Heart right ventricle (tissue), 16 donors: ENCODE results near the gene TRIM43. TPM values are rescaled to one million over a fixed set of nuclear protein-coding genes. Genes with fewer than 3 reads are reported as not detected.
"Not testable (repeated sequence)": the region's sequence is repeated elsewhere in the genome, so short reads cannot be mapped to it uniquely, and the experiment has no call there.

ENCODE experiments used
- ATAC-seq, 8 donors: fragments of 200-7000 bp; cut with Tn5 transposase; one replicate each; pipeline ENCODE4 v1.9.1; 2020; ENCODE audit warnings: mild to moderate bottlenecking in 8 of 8, moderate library complexity in 8 of 8, moderate number of reproducible peaks in 1 of 8
- DNase-seq, 2 donors: peaks; one replicate each; pipeline ENCODE4 v3.0.0-alpha.2; 2020
- H3K27ac ChIP-seq, 10 donors: fragments of 200-600 bp; sonication (generic) in 2 of 10; one replicate each; pipeline versions ENCODE4 v1.5.0 to v1.8.0; 2020 to 2022; ENCODE audit warnings: mild to moderate bottlenecking in 3 of 10
- H3K27me3 ChIP-seq, 7 donors: fragments of 200-600 bp; one replicate each; pipeline ENCODE4 v1.8.0; 2021 to 2022; ENCODE audit warnings: mild to moderate bottlenecking in 2 of 7
- H3K36me3 ChIP-seq, 9 donors: fragments of 200-600 bp; sonication (generic) in 1 of 9; one replicate each; pipeline versions ENCODE4 v1.5.0 to v1.8.0; 2020 to 2022; ENCODE audit warnings: mild to moderate bottlenecking in 2 of 9
- H3K4me1 ChIP-seq, 9 donors: fragments of 200-600 bp; sonication (generic) in 1 of 9; one replicate each; pipeline versions ENCODE4 v1.5.0 to v1.8.0; 2020 to 2022; ENCODE audit warnings: mild to moderate bottlenecking in 4 of 9
- H3K4me3 ChIP-seq, 10 donors: fragments of 200-600 bp; sonication (generic) in 2 of 10; one replicate each; pipeline versions ENCODE4 v1.5.0 to v1.8.0; 2020 to 2022; ENCODE audit warnings: mild to moderate bottlenecking in 7 of 10, moderate library complexity in 2 of 10
- H3K9me3 ChIP-seq, 11 donors: fragments of 200-600 bp in 10 of 11; sonication (generic) in 2 of 11; one replicate each; pipeline versions ENCODE4 v1.5.0 to v1.8.0; 2013 to 2022; ENCODE audit warnings: mild to moderate bottlenecking in 2 of 11, control low read depth in 1 of 11, moderate library complexity in 1 of 11
- WGBS, 2 donors: extraction: QIAGEN DNeasy Blood & Tissue Kit; methylation state at CpG; one replicate each; pipeline ENCODE4 v1.1.7; 2013; ENCODE audit warnings: inconsistent platforms in 1 of 2; 5-methylcytosine and 5-hydroxymethylcytosine counted together
- intact Hi-C, 10 donors: fragments of 100-400 bp; cut with DNase I; formaldehyde crosslinking; loops; one replicate each; pipeline versions ENCODE4 v1.11.1 to v1.14.2; 2022
- polyA plus RNA-seq, 2 donors: library from polyadenylated mRNA; stranded (reverse); fragments of 200-250 nt; gene quantifications; one replicate each; pipeline ENCODE4 v1.2.3, GENCODE V29; 2013
- total RNA-seq, 10 donors: library from RNA; stranded (reverse); fragmentation: NEBNext Ultra II Directional in 3 of 10; extraction: Animal tissue kit (Norgen Biotek cat#: 25700) in 3 of 10; gene quantifications; one replicate each; pipeline versions ENCODE4 v1.2.1 to v1.2.4, GENCODE V29; 2021 to 2023
- donor health status: Arrhythmogenic right ventricular cardiomyopathy.
- donor health status: ischemic (EF 13 %, LVEDD 7.1; RV severe dilation, severe dysfunction).
- donor health status: healthy with polysubstance abuse.
- donor health status: DM: no; HTN: yes; CAD: no.
- donor health status: DM: no; HTN: no; CAD: no.
- donor health status: ischemic (EF 25% LVEDD 6.9; RV normal size, moderate dysfunction).
- donor health status: ischemic (EF 25% LVEDD 5.7; RV mildly dilated, moderate dysfunction).
- donor health status: healthy.
- donor health status: DM: yes; HTN: yes; CAD: no.
- donor health status: Ischemic cardiomyopathy.
- donor health status: ischemic (EF 35%, LVEDD 5.7; RV mildly dilated, moderate dysfunction).
- donor health status: nonischemic (EF 11% LVEDD 7.7; RV severe dilation, severe dysfunction).
- donor health status: DM: yes; HTN: yes; CAD: no.
- donor health status: PGD.
- donor health status: ischemic (EF 29% LVEDD 5.4; RV normal size, mild dysfunction).
- donor health status: nonischemic (EF 23%, LVEDD 6.1; RV moderate dilation, normal function).

The TRIM43 gene
- total and polyA plus RNA-seq, 12 donors, result not detected

GRCh38 chr2:95645312-95645711 is 53.5 kb downstream of the TRIM43 start:
- H3K4me1 ChIP-seq, H3K36me3 ChIP-seq, H3K27ac ChIP-seq, intact Hi-C loops, H3K27me3 ChIP-seq, H3K9me3 ChIP-seq, DNase-seq, H3K4me3 ChIP-seq, ATAC-seq: not testable (repeated sequence)
- no CpG with 5 or more reads among the region's 2 CpGs for WGBS, 2 donors

- H3K36me3 ChIP-seq, H3K27me3 ChIP-seq, intact Hi-C loops, H3K9me3 ChIP-seq, DNase-seq, H3K4me1 ChIP-seq, H3K4me3 ChIP-seq, H3K27ac ChIP-seq: not testable (repeated sequence)
- no CpG with 5 or more reads among the region's 8 CpGs for WGBS, 2 donors
- peak in 7 of 8 donors; percentile 48 to 78 (median 63) for ATAC-seq
Measured at GRCh38 chr2:95646274-95646994, 54.6 kb downstream of the TRIM43 start.

GRCh38 chr2:95648894-95649544 is 57.2 kb downstream of the TRIM43 start:
- DNase-seq, H3K36me3 ChIP-seq, intact Hi-C loops, H3K4me1 ChIP-seq, H3K9me3 ChIP-seq, H3K4me3 ChIP-seq, H3K27me3 ChIP-seq, H3K27ac ChIP-seq: not testable (repeated sequence)
- ATAC-seq, result peak in 1 of 8 donors; percentile 19
- 37 to 40% methylated on average over 13 to 14 of the region's 29 CpGs for WGBS, 2 donors

Other genes with a start within 250 kb of the TRIM43 start
- 10 to 100 TPM; 24.1 to 45.1 (median 39.8) TPM for gene FAHD2A, start 189.3 kb upstream of the TRIM43 start, total RNA-seq
- 10 to 100 TPM; 26.5 to 40.9 TPM for gene FAHD2A, start 189.3 kb upstream of the TRIM43 start, polyA plus RNA-seq
- gene TRIM43B, start 107.2 kb upstream of the TRIM43 start, total RNA-seq, result not detected
- not detected for gene TRIM43B, start 107.2 kb upstream of the TRIM43 start, polyA plus RNA-seq